ENCODE data around the gene MPHOSPH10.

DNA sequence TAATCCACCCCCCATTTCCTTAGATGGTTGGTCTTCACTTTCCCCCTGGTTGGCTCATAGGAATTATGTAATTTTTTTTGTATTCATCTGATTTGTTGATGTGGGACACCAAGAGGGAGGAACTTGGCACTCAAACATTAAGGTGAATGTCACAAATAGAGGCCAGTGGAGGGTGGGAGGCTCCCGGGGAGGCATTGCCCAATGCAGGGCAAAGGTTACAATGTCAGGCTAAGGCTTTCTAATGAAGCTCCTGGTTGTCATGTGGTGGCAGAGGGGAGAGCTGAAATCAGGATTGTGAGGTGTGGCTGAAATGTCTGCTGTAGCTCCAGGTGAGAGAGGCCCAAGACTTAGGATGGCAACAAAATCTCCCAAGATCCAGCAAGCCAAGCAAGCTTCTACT lies 42.7 kb downstream of the MPHOSPH10 start:
- TF ChIP-seq POLR2A (IDR thresholded peaks at IDR 0.05) = no peak
- TF ChIP-seq, protein P1, sequence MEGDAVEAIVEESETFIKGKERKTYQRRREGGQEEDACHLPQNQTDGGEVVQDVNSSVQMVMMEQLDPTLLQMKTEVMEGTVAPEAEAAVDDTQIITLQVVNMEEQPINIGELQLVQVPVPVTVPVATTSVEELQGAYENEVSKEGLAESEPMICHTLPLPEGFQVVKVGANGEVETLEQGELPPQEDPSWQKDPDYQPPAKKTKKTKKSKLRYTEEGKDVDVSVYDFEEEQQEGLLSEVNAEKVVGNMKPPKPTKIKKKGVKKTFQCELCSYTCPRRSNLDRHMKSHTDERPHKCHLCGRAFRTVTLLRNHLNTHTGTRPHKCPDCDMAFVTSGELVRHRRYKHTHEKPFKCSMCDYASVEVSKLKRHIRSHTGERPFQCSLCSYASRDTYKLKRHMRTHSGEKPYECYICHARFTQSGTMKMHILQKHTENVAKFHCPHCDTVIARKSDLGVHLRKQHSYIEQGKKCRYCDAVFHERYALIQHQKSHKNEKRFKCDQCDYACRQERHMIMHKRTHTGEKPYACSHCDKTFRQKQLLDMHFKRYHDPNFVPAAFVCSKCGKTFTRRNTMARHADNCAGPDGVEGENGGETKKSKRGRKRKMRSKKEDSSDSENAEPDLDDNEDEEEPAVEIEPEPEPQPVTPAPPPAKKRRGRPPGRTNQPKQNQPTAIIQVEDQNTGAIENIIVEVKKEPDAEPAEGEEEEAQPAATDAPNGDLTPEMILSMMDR (IDR thresholded peaks at IDR 0.05) = no peak
